Esophagus muscularis mucosa (tissue), 4 donors: ENCODE measurements around the gene CEACAM21.

Experiments
- EP300 ChIP-seq: sonication (generic); formaldehyde crosslinking; IDR thresholded peaks from one replicate; pipeline ENCODE4 v1.6.1; 2017; ENCODE audit warnings: antibody characterized with exemption
- POLR2A ChIP-seq: fragments of 450-650 bp; IDR thresholded peaks from one replicate; pipeline ENCODE4 v1.6.1; 2017; ENCODE audit warnings: antibody characterized with exemption, moderate library complexity, mild to moderate bottlenecking, low read depth
- TF ChIP-seq, protein P1 (sequence below), 3 experiments: fragments of 200-600 bp in 2 of 3; fragments of 450-650 bp in 1 of 3; sonication (generic) in 2 of 3; IDR thresholded peaks; one replicate each; pipeline ENCODE4 v1.5.1; 2017 to 2019; ENCODE audit warnings: antibody characterized with exemption in 3 of 3, mild to moderate bottlenecking in 2 of 3, moderate library complexity in 1 of 3

DNA sequence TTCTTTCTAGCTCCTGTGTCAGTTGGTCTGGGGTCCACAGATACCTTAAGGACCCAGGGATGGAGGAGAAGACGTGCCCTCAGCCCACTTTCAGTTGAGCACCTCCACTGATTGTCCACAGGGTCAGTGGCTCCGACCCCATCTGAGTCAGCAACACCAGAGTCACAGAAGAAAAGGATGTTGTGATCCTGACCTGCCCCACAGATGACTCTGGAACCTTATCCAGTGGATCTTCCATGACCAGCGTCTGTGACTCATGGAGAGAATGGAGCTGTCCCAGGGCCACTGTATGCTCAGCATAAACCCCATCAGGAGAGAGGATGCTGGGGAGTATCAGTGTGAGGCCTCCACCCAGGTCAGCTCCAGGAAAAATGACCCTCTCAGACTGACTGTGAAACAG lies 28.9 kb downstream of the CEACAM21 start:
- TF ChIP-seq, protein P1, sequence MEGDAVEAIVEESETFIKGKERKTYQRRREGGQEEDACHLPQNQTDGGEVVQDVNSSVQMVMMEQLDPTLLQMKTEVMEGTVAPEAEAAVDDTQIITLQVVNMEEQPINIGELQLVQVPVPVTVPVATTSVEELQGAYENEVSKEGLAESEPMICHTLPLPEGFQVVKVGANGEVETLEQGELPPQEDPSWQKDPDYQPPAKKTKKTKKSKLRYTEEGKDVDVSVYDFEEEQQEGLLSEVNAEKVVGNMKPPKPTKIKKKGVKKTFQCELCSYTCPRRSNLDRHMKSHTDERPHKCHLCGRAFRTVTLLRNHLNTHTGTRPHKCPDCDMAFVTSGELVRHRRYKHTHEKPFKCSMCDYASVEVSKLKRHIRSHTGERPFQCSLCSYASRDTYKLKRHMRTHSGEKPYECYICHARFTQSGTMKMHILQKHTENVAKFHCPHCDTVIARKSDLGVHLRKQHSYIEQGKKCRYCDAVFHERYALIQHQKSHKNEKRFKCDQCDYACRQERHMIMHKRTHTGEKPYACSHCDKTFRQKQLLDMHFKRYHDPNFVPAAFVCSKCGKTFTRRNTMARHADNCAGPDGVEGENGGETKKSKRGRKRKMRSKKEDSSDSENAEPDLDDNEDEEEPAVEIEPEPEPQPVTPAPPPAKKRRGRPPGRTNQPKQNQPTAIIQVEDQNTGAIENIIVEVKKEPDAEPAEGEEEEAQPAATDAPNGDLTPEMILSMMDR (IDR thresholded peaks at IDR 0.05) = no peak
- TF ChIP-seq POLR2A (no peak), EP300 (no peak)
